KMS-11 (cell line): ENCODE measurements around the gene PTPRN2.

ENCODE experiments used
- H2AFZ ChIP-seq: fragments of 200-600 bp; sonication (generic); 2 replicates; pipeline ENCODE4 v1.6.1; 2016; ENCODE audit warnings: antibody characterized with exemption, mixed run types, low read depth
- H3K27ac ChIP-seq: fragments of 200-600 bp; sonication (generic); 2 replicates; pipeline ENCODE4 v1.6.1; 2016; ENCODE audit warnings: mild to moderate bottlenecking, mixed run types
- H3K27me3 ChIP-seq: fragments of 200-600 bp; sonication (generic); 2 replicates; pipeline ENCODE4 v1.6.1; 2017; ENCODE audit warnings: mild to moderate bottlenecking, low read depth, mixed run types, moderate library complexity; ENCODE audit not compliant: insufficient read depth
- H3K36me3 ChIP-seq: fragments of 200-600 bp; sonication (generic); 2 replicates; pipeline ENCODE4 v1.6.1; 2017; ENCODE audit warnings: mild to moderate bottlenecking, mixed run types; ENCODE audit not compliant: insufficient read depth
- H3K4me1 ChIP-seq: fragments of 200-600 bp; sonication (generic); 2 replicates; pipeline ENCODE4 v1.6.1; 2016; ENCODE audit warnings: mild to moderate bottlenecking, low read depth, mixed run types; ENCODE audit not compliant: poor library complexity, severe bottlenecking
- H3K4me2 ChIP-seq: fragments of 200-600 bp; sonication (generic); 2 replicates; pipeline ENCODE4 v1.7.0; 2016; ENCODE audit warnings: mild to moderate bottlenecking, mixed run types
- H3K4me3 ChIP-seq: fragments of 200-600 bp; sonication (generic); IDR thresholded peaks from 2 replicates; pipeline ENCODE4 v1.6.1; 2017; ENCODE audit warnings: low read depth, low read length, mixed read lengths; ENCODE audit not compliant: insufficient read depth
- H3K79me2 ChIP-seq: fragments of 200-600 bp; sonication (generic); 2 replicates; pipeline ENCODE4 v1.6.1; 2016; ENCODE audit warnings: low read depth, mixed run types; ENCODE audit not compliant: insufficient read depth
- H3K9ac ChIP-seq: fragments of 200-600 bp; sonication (generic); 2 replicates; pipeline ENCODE4 v1.6.1; 2016; ENCODE audit warnings: mild to moderate bottlenecking, mixed run types
- H4K20me1 ChIP-seq: fragments of 200-600 bp; sonication (generic); 2 replicates; pipeline ENCODE4 v1.6.1; 2016; ENCODE audit warnings: mild to moderate bottlenecking, mixed run types; ENCODE audit not compliant: insufficient read depth
- TF ChIP-seq, protein P1 (sequence below): fragments of 200-600 bp; sonication (generic); conservative IDR thresholded peaks from 2 replicates; pipeline ENCODE4 v1.6.1; 2017; ENCODE audit warnings: low read depth, mild to moderate bottlenecking, antibody characterized with exemption, low read length, moderate library complexity, mixed read lengths

Gene PTPRN2

DNA sequence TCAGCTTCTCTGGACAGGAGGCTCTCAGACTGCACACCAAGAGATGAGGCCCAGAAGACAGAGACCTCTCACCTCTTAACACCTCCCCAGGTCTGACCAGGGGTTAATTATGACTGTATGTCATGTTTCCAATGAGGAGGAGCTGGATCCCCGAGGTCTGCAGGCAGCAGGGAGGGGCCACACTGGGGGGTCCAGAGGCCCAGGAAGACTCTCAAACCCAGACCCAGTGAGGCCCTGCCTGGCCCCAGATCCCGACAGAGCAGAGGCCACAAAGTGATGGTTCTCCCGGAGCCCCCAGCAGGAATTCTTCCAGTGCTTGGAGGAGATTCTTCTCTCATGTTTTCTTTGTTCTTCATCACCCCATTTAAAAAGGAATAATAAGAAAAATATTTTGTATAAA, 28.8 kb downstream of the PTPRN2 start:
- Histone ChIP-seq H3K36me3 (no peaks in the 10 kb centered on the region), H3K4me3 (no peak overlapping the region), H3K27me3 (peaks cover 38% of the 10 kb centered on the region; the same call in 1 of the 2 replicates), H3K79me2 (no peaks in the 10 kb centered on the region), H4K20me1 (no peaks in the 10 kb centered on the region), H2AFZ (no peak overlapping the region), H3K27ac (no peak overlapping the region), H3K4me2 (no peak overlapping the region), H3K4me1 (no peaks in the 10 kb centered on the region), H3K9ac (no peak overlapping the region)
- TF ChIP-seq, protein P1, sequence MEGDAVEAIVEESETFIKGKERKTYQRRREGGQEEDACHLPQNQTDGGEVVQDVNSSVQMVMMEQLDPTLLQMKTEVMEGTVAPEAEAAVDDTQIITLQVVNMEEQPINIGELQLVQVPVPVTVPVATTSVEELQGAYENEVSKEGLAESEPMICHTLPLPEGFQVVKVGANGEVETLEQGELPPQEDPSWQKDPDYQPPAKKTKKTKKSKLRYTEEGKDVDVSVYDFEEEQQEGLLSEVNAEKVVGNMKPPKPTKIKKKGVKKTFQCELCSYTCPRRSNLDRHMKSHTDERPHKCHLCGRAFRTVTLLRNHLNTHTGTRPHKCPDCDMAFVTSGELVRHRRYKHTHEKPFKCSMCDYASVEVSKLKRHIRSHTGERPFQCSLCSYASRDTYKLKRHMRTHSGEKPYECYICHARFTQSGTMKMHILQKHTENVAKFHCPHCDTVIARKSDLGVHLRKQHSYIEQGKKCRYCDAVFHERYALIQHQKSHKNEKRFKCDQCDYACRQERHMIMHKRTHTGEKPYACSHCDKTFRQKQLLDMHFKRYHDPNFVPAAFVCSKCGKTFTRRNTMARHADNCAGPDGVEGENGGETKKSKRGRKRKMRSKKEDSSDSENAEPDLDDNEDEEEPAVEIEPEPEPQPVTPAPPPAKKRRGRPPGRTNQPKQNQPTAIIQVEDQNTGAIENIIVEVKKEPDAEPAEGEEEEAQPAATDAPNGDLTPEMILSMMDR = no peak

DNA sequence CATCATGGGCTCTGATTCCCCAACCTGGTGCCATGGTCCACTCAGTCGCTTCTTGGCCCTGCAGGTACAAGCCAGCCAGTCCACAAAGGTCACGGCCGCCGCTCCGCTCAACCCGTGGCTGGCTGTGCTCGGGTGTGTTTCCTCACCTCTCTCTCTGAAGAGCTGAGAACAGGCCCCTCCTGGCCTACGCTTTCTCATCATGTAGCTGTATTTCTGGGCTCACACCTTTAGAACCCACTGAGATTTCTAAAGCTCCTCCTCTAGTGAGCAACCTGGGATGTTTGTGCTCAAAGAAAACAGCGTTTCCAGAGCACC, 30.2 kb downstream of the PTPRN2 start:
- Histone ChIP-seq H2AFZ (no peak overlapping the region), H3K27ac (no peak overlapping the region), H3K36me3 (no peaks in the 10 kb centered on the region), H4K20me1 (no peaks in the 10 kb centered on the region), H3K4me1 (no peaks in the 10 kb centered on the region), H3K4me3 (no peak overlapping the region), H3K9ac (no peak overlapping the region), H3K27me3 (peaks cover 27% of the 10 kb centered on the region; the same call in 1 of the 2 replicates), H3K79me2 (no peaks in the 10 kb centered on the region), H3K4me2 (no peak overlapping the region)
- TF ChIP-seq, protein P1 = no peak

DNA sequence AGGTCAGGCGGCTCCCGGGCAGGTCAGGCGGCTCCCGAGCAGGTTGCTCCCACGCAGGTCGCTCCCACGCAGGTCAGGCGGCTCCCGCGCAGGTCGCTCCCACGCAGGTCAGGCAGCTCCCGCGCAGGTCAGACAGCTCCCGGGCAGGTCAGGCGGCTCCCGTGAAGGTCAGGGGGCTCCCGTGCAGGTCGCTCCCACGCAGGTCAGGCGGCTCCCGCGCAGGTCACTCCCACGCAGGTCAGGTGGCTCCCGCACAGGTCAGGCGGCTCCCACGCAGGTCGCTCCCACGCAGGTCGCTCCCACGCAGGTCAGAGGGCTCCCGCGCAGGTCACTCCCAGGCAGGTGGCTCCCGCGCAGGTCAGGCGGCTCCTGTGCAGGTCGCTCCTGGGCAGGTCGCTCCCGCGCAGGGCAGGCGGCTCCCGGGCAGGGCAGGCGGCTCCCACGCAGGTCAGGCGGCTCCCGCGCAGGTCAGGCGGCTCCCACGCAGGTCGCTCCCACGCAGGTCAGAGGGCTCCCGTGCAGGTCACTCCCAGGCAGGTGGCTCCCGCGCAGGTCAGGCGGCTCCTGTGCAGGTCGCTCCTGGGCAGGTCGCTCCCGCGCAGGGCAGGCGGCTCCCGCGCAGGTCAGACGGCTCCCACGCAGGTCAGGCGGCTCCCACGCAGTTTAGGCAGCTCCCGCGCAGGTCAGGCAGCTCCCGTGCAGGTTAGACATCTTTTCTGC, 30.7 kb downstream of the PTPRN2 start:
- peaks cover 22% of the 10 kb centered on the region; the same call in 1 of the 2 replicates for H3K27me3 ChIP-seq
- TF ChIP-seq, protein P1 = no peak
- no peaks in the 10 kb centered on the region for H3K79me2 ChIP-seq
- no peak overlapping the region for H3K9ac ChIP-seq
- H3K27ac ChIP-seq = no peak overlapping the region
- H3K4me2 ChIP-seq = no peak overlapping the region
- H3K4me1 ChIP-seq = no peaks in the 10 kb centered on the region
- H2AFZ ChIP-seq = no peak overlapping the region
- H4K20me1 ChIP-seq = no peaks in the 10 kb centered on the region
- H3K36me3 ChIP-seq = no peaks in the 10 kb centered on the region
- H3K4me3 ChIP-seq = no peak overlapping the region

DNA sequence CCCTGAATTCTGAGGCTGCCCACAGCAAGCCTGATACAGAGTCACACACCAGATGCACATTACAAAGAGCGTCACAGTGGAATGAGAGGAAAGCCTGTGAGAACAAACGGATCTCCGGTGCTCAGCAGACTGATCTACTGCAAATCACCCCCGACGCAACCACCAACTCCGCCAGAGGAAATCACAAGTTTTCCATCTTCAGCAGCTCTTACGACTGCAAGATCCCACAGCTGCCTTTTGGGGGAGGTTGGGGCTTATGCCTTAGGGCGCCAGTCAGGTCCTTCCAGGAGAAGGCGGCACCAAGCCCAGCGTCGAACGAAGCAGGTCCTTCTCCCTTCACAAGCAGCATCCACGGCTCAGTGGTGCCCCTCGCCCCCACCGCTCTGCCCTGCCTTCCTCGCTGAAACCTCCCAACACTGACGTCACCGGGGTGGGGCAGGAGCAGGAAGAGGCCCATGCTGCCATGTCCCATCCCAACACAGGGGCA, 32.5 kb downstream of the PTPRN2 start:
- Histone ChIP-seq H3K79me2 (no peaks in the 10 kb centered on the region), H3K36me3 (no peaks in the 10 kb centered on the region), H3K27ac (no peak overlapping the region), H3K27me3 (peaks cover 11% of the 10 kb centered on the region; the same call in 1 of the 2 replicates), H4K20me1 (no peaks in the 10 kb centered on the region), H3K4me1 (no peaks in the 10 kb centered on the region), H3K4me3 (no peak overlapping the region), H3K9ac (no peak overlapping the region), H2AFZ (no peak overlapping the region), H3K4me2 (no peak overlapping the region)
- TF ChIP-seq, protein P1 = no peak
